GM06990 (cell line): Measurements from ENCODE around the gene THOC5.
"Not testable (repeated sequence)": the region's sequence is repeated elsewhere in the genome, so short reads cannot be mapped to it uniquely, and the experiment has no call there.

Source experiments
- DNase-seq: peaks from one replicate; pipeline ENCODE4 v3.0.0-alpha.2; 2011; ENCODE audit not compliant: insufficient read length; ENCODE audit errors: extremely low read depth
- H3K27me3 ChIP-seq: replicated peaks from 2 replicates; pipeline ENCODE4 v1.6.0; 2011; ENCODE audit warnings: low read length; ENCODE audit not compliant: control insufficient read depth, insufficient read depth
- H3K36me3 ChIP-seq: 2 replicates; pipeline ENCODE4 v1.5.1; 2011; ENCODE audit warnings: low read length; ENCODE audit not compliant: control insufficient read depth, insufficient read depth
- H3K4me3 ChIP-seq: replicated peaks from 2 replicates; pipeline ENCODE4 v1.5.1; 2011; ENCODE audit warnings: low read depth, mild to moderate bottlenecking, control low read depth, low read length
- TF ChIP-seq, protein P1 (sequence below): IDR thresholded peaks from 2 replicates; pipeline ENCODE4 v1.5.1; 2011; ENCODE audit warnings: low read length, control low read depth, mild to moderate bottlenecking, inconsistent platforms; ENCODE audit not compliant: insufficient read depth, poor library complexity, severe bottlenecking

THOC5 gene

GRCh38 chr22:29587938-29588699 is 34.6 kb upstream of the THOC5 start:
- no peaks in the 10 kb centered on the region for H3K36me3 ChIP-seq
- H3K27me3 ChIP-seq, result no peaks in the 10 kb centered on the region
- no peak overlapping the region for H3K4me3 ChIP-seq
- TF ChIP-seq, protein P1, sequence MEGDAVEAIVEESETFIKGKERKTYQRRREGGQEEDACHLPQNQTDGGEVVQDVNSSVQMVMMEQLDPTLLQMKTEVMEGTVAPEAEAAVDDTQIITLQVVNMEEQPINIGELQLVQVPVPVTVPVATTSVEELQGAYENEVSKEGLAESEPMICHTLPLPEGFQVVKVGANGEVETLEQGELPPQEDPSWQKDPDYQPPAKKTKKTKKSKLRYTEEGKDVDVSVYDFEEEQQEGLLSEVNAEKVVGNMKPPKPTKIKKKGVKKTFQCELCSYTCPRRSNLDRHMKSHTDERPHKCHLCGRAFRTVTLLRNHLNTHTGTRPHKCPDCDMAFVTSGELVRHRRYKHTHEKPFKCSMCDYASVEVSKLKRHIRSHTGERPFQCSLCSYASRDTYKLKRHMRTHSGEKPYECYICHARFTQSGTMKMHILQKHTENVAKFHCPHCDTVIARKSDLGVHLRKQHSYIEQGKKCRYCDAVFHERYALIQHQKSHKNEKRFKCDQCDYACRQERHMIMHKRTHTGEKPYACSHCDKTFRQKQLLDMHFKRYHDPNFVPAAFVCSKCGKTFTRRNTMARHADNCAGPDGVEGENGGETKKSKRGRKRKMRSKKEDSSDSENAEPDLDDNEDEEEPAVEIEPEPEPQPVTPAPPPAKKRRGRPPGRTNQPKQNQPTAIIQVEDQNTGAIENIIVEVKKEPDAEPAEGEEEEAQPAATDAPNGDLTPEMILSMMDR, result no peak
- no peak for DNase-seq

DNA sequence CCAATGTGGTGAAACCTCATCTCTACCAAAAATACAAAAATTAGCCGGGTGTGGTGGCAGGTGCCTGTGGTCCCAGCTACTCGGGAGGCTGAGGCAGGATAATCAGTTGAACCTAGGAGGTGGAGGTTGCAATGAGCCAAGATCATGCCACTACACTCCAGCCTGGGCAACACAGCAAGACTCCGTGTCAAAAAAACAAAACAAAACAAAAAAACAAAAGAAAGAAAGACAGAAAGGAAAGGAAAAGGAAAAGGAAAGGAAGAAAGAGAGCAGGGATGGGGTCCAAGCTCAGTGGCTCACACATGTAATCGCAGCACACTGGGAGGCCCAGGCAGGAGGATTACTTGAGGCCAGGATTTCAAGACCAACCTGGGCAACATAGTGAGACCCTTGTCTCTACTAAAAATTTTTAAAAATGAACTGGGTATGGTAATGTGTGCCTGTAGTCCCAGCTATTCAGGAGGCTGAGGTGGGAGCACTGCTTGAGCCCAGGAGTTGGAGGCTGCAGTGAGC is 32.7 kb upstream of the THOC5 start:
- not testable (repeated sequence) for DNase-seq, H3K4me3 ChIP-seq, H3K27me3 ChIP-seq, H3K36me3 ChIP-seq

GRCh38 chr22:29584975-29585374 is 31.4 kb upstream of the THOC5 start:
- TF ChIP-seq, protein P1, result no peak
- no peak overlapping the region for H3K4me3 ChIP-seq
- H3K36me3 ChIP-seq, result no peaks in the 10 kb centered on the region
- DNase-seq, result no peak
- no peaks in the 10 kb centered on the region for H3K27me3 ChIP-seq

- H3K4me3 ChIP-seq, result peak overlapping the region; percentile 82
- no peaks in the 10 kb centered on the region for H3K36me3 ChIP-seq
These were observed 28.2 kb upstream of the THOC5 start for GRCh38 chr22:29581799-29582198.

GRCh38 chr22:29580200-29580810 is 26.7 kb upstream of the THOC5 start:
- DNase-seq, result peak; percentile 32
- TF ChIP-seq, protein P1, result no peak
- H3K36me3 ChIP-seq, result no peaks in the 10 kb centered on the region
- H3K4me3 ChIP-seq, result peak overlapping the region; percentile 82
- H3K27me3 ChIP-seq, result no peaks in the 10 kb centered on the region

More at GRCh38 chr22:29581799-29582198, 28.2 kb upstream of the THOC5 start:
- DNase-seq, result no peak
- TF ChIP-seq, protein P1, result no peak
- H3K27me3 ChIP-seq, result no peaks in the 10 kb centered on the region

- Histone ChIP-seq H3K27me3 (no peaks in the 10 kb centered on the region), H3K36me3 (no peaks in the 10 kb centered on the region), H3K4me3 (no peak overlapping the region)
- no peak for DNase-seq
- TF ChIP-seq, protein P1, result no peak
These were observed 25.1 kb upstream of the THOC5 start for GRCh38 chr22:29578462-29579200.
